T-cell (primary cell): ENCODE measurements around the gene HLA-C. TPM values are rescaled to one million over a fixed set of nuclear protein-coding genes. Genes with fewer than 3 reads are reported as not detected.
"Not testable (repeated sequence)": the region's sequence is repeated elsewhere in the genome, so short reads cannot be mapped to it uniquely, and the experiment has no call there.

Experiments used
- ATAC-seq, 4 experiments: fragments of 200-7000 bp in 3 of 4; fragments of 150-1000 bp in 1 of 4; cut with Tn5 transposase; replicated peaks in 1 of 4; 1 replicate in 3 of 4; 2 replicates in 1 of 4; pipeline ENCODE4 v1.10.0; 2021; ENCODE audit warnings: moderate library complexity in 3 of 4, mild to moderate bottlenecking in 2 of 4, moderate number of reproducible peaks in 1 of 4
- CTCF ChIA-PET, 2 donors: fragments of 300-600 bp; sonication (Branson Sonifier 250); formaldehyde crosslinking; loops; one replicate each; lab custom pipeline; 2022; ENCODE audit warnings: antibody characterized with exemption in 2 of 2; lab: Charles Lee
- POLR2A ChIA-PET, 2 donors: fragments of 300-600 bp; sonication (Branson Sonifier 250); formaldehyde crosslinking; loops; one replicate each; lab custom pipeline; 2022; ENCODE audit warnings: antibody characterized with exemption in 2 of 2; lab: Charles Lee
- DNase-seq, 35 experiments: peaks; one replicate each; pipeline versions ENCODE4 v3.0.0 to v3.0.0-alpha.2; 2013 to 2023
- H3K27ac ChIP-seq: one replicate; pipeline ENCODE4 v1.5.1; 2013; ENCODE audit warnings: low read length
- H3K27me3 ChIP-seq, 2 experiments: replicated peaks in 1 of 2; 1 replicate in 1 of 2; 2 replicates in 1 of 2; pipeline versions ENCODE4 v1.6.1 to v1.7.0; 2013; ENCODE audit warnings: low read length in 1 of 2, mixed read lengths in 1 of 2; ENCODE audit not compliant: control insufficient read depth in 2 of 2, insufficient read depth in 2 of 2; ENCODE audit errors: extremely low read depth in 1 of 2
- H3K36me3 ChIP-seq, 2 donors: 1 replicate in 1 of 2; 2 replicates in 1 of 2; pipeline versions ENCODE4 v1.6.1 to v1.7.0; 2013; ENCODE audit warnings: low read length in 1 of 2; ENCODE audit not compliant: control insufficient read depth in 2 of 2, insufficient read depth in 1 of 2; ENCODE audit errors: extremely low read depth in 1 of 2
- H3K4me1 ChIP-seq, 2 experiments: 1 replicate in 1 of 2; 2 replicates in 1 of 2; pipeline versions ENCODE4 v1.6.1 to v1.7.0; 2013; ENCODE audit warnings: low read length in 2 of 2, mixed read lengths in 1 of 2; ENCODE audit not compliant: insufficient read depth in 2 of 2, control insufficient read depth in 1 of 2; ENCODE audit errors: extremely low read depth in 1 of 2
- H3K4me3 ChIP-seq, 2 donors: 1 replicate in 1 of 2; 2 replicates in 1 of 2; pipeline versions ENCODE4 v1.5.1 to v1.7.0; 2013; ENCODE audit warnings: mild to moderate bottlenecking in 2 of 2, low read length in 1 of 2, moderate library complexity in 1 of 2; ENCODE audit not compliant: control insufficient read depth in 1 of 2; ENCODE audit errors: extremely low read depth in 1 of 2
- H3K9me3 ChIP-seq: 2 replicates; pipeline ENCODE4 v1.7.0; 2013
- H3K27ac Mint-ChIP-seq, 2 donors: one replicate each; pipeline ENCODE4 v1.8.0; 2020 to 2021; ENCODE audit warnings: mild to moderate bottlenecking in 2 of 2, mixed read lengths in 2 of 2
- H3K27me3 Mint-ChIP-seq, 2 donors: one replicate each; pipeline ENCODE4 v1.8.0; 2021 to 2022; ENCODE audit warnings: mixed read lengths in 2 of 2
- H3K36me3 Mint-ChIP-seq: one replicate; pipeline ENCODE4 v1.8.0; 2021; ENCODE audit warnings: mixed read lengths
- H3K4me1 Mint-ChIP-seq, 3 donors: one replicate each; pipeline ENCODE4 v1.8.0; 2020 to 2022; ENCODE audit warnings: mixed read lengths in 3 of 3, mild to moderate bottlenecking in 1 of 3
- H3K4me3 Mint-ChIP-seq, 3 donors: one replicate each; pipeline ENCODE4 v1.8.0; 2020 to 2022; ENCODE audit warnings: mild to moderate bottlenecking in 3 of 3, mixed read lengths in 3 of 3, moderate library complexity in 3 of 3
- H3K9me3 Mint-ChIP-seq, 3 donors: one replicate each; pipeline ENCODE4 v1.8.0; 2020 to 2022; ENCODE audit warnings: mixed read lengths in 3 of 3
- WGBS: methylation state at CpG from one replicate; pipeline ENCODE4 v1.1.5; 2013; ENCODE audit warnings: missing lambda C conversion rate; ENCODE audit not compliant: insufficient coverage; 5-methylcytosine and 5-hydroxymethylcytosine counted together
- total RNA-seq, 35 experiments: library from RNA in 6 of 35; stranded (reverse) in 6 of 35; fragments of 120-200 nt in 1 of 35; gene quantifications; one replicate each; pipeline versions ENCODE4 v1.2.1 to v1.2.4 and lab custom pipeline; 2013 to 2026

Gene HLA-C
- total RNA-seq, 5 donors from 2014 or later (not counting 1 experiment from before 2014, with no cell fraction given): 1,368 to 2,791 (median 2,039) TPM

DNA sequence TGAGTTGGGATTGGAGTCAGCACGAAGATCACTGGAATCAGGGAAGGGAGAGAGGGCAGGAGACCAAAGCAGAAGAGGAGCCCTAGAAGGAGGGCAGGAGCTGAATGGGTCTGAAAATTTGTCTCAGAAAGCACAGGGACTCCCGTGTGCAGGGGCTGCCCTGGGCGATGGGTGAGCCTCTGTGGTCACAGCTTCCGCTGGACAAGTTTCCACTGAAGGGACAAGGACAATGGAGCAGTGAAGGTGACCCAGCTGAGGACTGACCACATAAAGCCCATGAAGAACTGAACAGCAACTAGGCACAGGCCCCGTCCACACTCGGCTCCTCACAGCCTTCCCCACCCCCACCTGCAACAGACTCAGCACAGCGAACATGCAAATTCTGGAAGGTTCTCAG lies 3.5 kb downstream of the HLA-C start:
- ChIA-PET CTCF (interaction anchor here in 1 of 2 donors (0.6 kb wide), 2 partner anchors 71 to 309 kb away, joined by 3 to 4 read pairs; no protein-coding TSS in a partner anchor), POLR2A (interaction anchor here (0.6 to 2.0 kb wide), 5 partner anchors 69 to 776 kb away, joined by 3 to 39 read pairs (median 4); no protein-coding TSS in a partner anchor)
- Histone ChIP-seq H3K9me3 (no peaks in the 10 kb centered on the region), H3K36me3 (peaks cover 0 to 27% of the 10 kb centered on the region in 2 donors), H3K27me3 (no peaks in the 10 kb centered on the region), H3K27ac (no peak overlapping the region), H3K4me1 (peaks cover 11 to 42% of the 10 kb centered on the region in 2 experiments), H3K4me3 (peak overlapping the region in 1 of 2 donors; percentile 99)
- 81% methylated on average over 5 of the region's 7 CpGs for WGBS
- Mint-ChIP-seq H3K27me3 (no peaks in the 10 kb centered on the region), H3K9me3 (peaks cover 0 to 8% (median under 1%) of the 10 kb centered on the region in 3 donors), H3K4me1 (peaks cover 48 to 69% (median 49%) of the 10 kb centered on the region in 3 donors), H3K4me3 (peak overlapping the region; percentile 25 to 98 (median 97)), H3K36me3 (peaks cover 36% of the 10 kb centered on the region), H3K27ac (peak overlapping the region; percentile 59 to 75)
- ATAC-seq (no peak), DNase-seq (peak in 1 of 35 experiments; percentile 39)

DNA sequence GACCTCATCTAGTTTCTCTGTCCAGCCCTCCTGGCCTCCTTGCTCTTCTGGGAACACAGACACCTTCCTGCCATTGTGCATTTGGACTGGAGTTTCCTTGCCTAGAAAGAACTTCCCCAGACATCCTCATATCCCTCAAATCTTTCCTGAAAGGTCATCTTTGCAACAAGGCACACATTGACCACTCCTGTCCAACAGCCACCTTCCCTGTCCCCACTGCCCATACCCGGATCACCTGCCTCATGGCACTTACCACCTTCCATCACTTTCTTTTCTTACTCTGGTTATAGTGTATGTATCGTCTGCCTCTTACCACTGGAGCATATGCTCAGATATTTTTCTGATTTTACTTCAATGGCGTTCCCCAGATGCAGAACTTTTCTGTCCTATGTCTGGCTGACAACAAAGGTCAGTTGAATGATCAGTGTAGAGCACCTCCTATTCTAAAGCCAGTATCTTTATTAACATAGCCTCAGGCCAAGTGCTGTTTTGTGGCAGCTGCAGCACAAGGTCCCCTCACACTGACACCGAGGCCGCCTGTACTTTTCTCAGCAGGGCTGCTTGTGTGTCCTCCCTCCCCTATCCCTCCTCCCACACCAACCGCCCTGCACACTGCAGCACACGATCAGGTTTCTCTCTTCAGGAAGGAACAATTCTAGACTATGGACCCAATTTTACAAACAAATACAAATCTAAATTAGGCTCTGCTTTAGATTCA lies 4.1 kb downstream of the HLA-C start:
- ChIA-PET POLR2A (interaction anchor here (0.6 to 2.0 kb wide), 2 partner anchors 86 to 213 kb away, joined by 6 to 39 read pairs; no protein-coding TSS in a partner anchor), CTCF (no interaction called here)
- Histone ChIP-seq H3K36me3 (peaks cover 0 to 27% of the 10 kb centered on the region in 2 donors), H3K27ac (peak overlapping the region; percentile 29), H3K4me1 (peaks cover 11 to 38% of the 10 kb centered on the region in 2 experiments), H3K27me3 (no peaks in the 10 kb centered on the region), H3K4me3 (no peak overlapping the region), H3K9me3 (no peaks in the 10 kb centered on the region)
- 46% methylated on average over 3 of the region's 7 CpGs for WGBS
- Mint-ChIP-seq H3K27ac (peak overlapping the region; percentile 59 to 75), H3K4me1 (peaks cover 43 to 64% (median 43%) of the 10 kb centered on the region in 3 donors), H3K4me3 (peak overlapping the region; percentile 25 to 98 (median 97)), H3K9me3 (peaks cover 0 to 13% (median 5%) of the 10 kb centered on the region in 3 donors), H3K27me3 (no peaks in the 10 kb centered on the region), H3K36me3 (peaks cover 36% of the 10 kb centered on the region)
- ATAC-seq: no peak
- peak in 10 of 35 experiments; percentile 9 to 55 (median 26) for DNase-seq

DNA sequence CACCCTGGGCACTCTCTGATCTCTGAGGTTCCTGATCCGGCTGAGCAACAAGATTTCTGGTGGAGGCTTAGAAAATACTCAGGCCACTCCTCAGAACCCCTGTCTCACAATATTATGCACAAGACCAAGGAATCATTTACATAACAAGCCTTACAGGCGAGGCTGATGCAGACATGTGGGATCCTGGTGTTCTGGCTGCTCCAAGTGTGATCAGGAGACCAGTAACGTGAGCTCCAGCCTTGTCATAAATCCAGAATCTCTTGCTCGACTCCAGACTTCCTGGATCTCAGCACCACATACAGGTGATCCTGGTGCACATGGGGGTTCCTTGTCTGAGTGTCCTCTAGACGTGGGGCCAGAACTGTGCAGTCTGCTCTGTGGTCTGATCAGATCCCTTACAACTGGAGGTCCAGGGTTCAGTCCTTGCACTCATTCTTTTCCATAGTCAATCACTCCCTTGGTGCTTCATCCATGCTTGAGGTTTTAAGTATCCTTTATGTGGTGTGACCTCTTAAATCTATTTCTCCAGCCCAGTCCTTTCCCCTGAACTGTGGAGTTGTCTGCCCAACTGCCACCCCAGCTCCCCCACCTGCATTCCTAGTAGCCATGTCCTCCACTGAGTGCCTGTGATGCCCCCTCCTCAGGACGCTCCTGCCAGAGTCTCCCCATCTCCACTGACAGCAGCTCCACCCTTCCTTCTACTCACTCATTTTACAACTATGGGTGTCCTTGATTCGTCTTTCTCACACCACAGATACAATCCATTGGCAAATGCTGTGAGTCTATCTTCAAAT lies 5.1 kb downstream of the HLA-C start:
- peaks cover 42 to 56% (median 42%) of the 10 kb centered on the region in 3 donors for H3K4me1 Mint-ChIP-seq
- no peaks in the 10 kb centered on the region for H3K27me3 ChIP-seq
- no peaks in the 10 kb centered on the region for H3K9me3 ChIP-seq
- no peaks in the 10 kb centered on the region for H3K27me3 Mint-ChIP-seq
- H3K9me3 Mint-ChIP-seq: peaks cover 0 to 24% (median 10%) of the 10 kb centered on the region in 3 donors
- no peak overlapping the region for H3K27ac ChIP-seq
- H3K36me3 ChIP-seq: peaks cover 0 to 27% of the 10 kb centered on the region in 2 donors
- DNase-seq (peak in 1 of 35 experiments; percentile 44), ATAC-seq (peak in 2 of 4 experiments; percentile 5 to 6)
- H3K27ac Mint-ChIP-seq: peak overlapping the region; percentile 41 to 75
- CTCF ChIA-PET: no interaction called here
- POLR2A ChIA-PET: interaction anchor here (0.6 to 0.9 kb wide), 3 partner anchors 20 to 85 kb away, joined by 5 to 7 read pairs (median 6); no protein-coding TSS in a partner anchor
- peak overlapping the region in 1 of 3 donors; percentile 98 for H3K4me3 Mint-ChIP-seq
- WGBS: 56% methylated on average over 5 of the region's 7 CpGs
- H3K36me3 Mint-ChIP-seq: peaks cover 32% of the 10 kb centered on the region
- H3K4me3 ChIP-seq: no peak overlapping the region
- peaks cover 8 to 37% of the 10 kb centered on the region in 2 experiments for H3K4me1 ChIP-seq

DNA sequence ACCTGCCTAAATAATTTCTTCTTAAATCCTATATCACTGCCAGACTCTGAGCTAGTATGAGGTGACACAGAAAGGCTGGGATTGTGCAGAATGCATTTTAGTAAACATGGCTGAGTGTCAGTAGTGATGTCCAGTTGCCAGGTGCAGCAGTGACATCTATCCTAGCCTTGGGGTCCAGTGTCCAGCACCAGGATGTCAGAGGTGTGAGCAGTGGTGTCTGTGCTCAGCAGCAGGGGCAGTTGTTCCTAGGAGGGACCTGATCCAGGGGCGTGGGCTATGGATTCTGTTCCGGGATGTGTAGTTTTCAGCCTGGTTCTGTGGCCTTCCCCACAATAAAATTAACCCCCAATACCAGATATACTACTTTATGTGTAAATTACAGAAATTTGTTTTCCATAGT lies 6.0 kb downstream of the HLA-C start:
- POLR2A ChIA-PET: interaction anchor here (0.7 kb wide), 2 partner anchors 86 to 232 kb away, joined by 3 read pairs; partner anchors contain the start of gene MICB (in 1 of the 2)
- ATAC-seq (peak in 2 of 4 experiments; percentile 4 to 21), DNase-seq (peak in 1 of 35 experiments; percentile 16)
- Histone ChIP-seq H3K4me1 (peaks cover 8 to 37% of the 10 kb centered on the region in 2 experiments), H3K27ac (no peak overlapping the region), H3K4me3 (no peak overlapping the region), H3K36me3 (peaks cover 0 to 25% of the 10 kb centered on the region in 2 donors), H3K9me3 (no peaks in the 10 kb centered on the region), H3K27me3 (no peaks in the 10 kb centered on the region)
- CTCF ChIA-PET: no interaction called here
- Mint-ChIP-seq H3K4me1 (peaks cover 45 to 53% (median 48%) of the 10 kb centered on the region in 3 donors), H3K27me3 (no peaks in the 10 kb centered on the region), H3K36me3 (peaks cover 30% of the 10 kb centered on the region), H3K4me3 (peak overlapping the region in 1 of 3 donors; percentile 8), H3K27ac (peak overlapping the region; percentile 81), H3K9me3 (peaks cover 0 to 29% (median 10%) of the 10 kb centered on the region in 3 donors)
- no CpG with 5 or more reads among the region's 2 CpGs for WGBS

DNA sequence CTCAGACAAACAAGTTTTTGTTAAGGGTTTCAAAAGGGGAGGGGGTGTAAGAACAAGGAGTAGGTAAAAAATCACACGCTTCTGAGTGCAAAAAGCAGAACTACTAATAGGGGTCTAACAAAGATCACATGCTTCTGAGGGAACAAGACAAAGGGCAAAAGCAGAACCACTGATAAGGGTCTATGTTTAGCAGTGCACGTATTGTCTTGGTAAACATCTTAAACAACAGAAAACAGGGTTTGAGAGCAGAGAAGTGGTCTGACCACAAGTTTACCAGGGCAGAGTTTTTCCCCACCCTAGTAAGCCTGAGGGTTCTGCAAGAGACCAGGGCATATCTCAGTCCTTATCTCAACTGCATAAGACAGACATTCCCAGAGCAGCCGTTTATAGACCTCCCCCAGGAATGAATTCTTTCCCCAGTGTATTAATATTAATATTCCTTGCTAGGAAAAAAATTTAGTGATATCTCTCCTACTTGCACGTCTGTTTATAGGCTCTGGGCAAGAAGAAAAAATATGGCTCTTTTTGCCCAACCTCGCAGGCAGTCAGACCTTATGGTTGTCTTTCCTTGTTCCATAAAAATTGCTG lies 8.5 kb downstream of the HLA-C start:
- Mint-ChIP-seq H3K9me3 (peaks cover 0 to 30% (median 13%) of the 10 kb centered on the region in 3 donors), H3K4me1 (peaks cover 45 to 49% (median 46%) of the 10 kb centered on the region in 3 donors)
- H3K9me3 ChIP-seq, H3K27ac ChIP-seq, H3K4me3 ChIP-seq, H3K27me3 ChIP-seq, H3K36me3 Mint-ChIP-seq, CTCF ChIA-PET, H3K27me3 Mint-ChIP-seq, ATAC-seq, POLR2A ChIA-PET, H3K36me3 ChIP-seq, H3K4me3 Mint-ChIP-seq, H3K27ac Mint-ChIP-seq, DNase-seq: not testable (repeated sequence)
- peaks cover 0 to 21% of the 10 kb centered on the region in 2 experiments for H3K4me1 ChIP-seq
- WGBS: no CpG with 5 or more reads among the region's 5 CpGs
